ENCODE results near the gene SERPINA1. TPM values are rescaled to one million over a fixed set of nuclear protein-coding genes. Genes with fewer than 3 reads are reported as not detected.

The SERPINA1 gene
- total and polyA plus RNA-seq, 2 of the 13 experiments (the other 11 are each of a cell fraction or from before 2014, with no cell fraction given): 3,266 to 11,015 TPM

GRCh38 chr14:94340533-94340932 is 47.9 kb downstream of the SERPINA1 start (continued):
- TF ChIP-seq NFAT5 (CRISPR knock-in tag; IDR thresholded peaks at IDR 0.05) (no peak), FOXO4 (CRISPR knock-in tag; conservative IDR thresholded peaks at IDR 0.05) (no peak), ELK4 (CRISPR knock-in tag; IDR thresholded peaks at IDR 0.05; ENCODE audit: borderline replicate concordance) (no peak), ZNF720 (CRISPR knock-in tag; IDR thresholded peaks at IDR 0.05) (no peak), ZKSCAN1 (IDR thresholded peaks at IDR 0.05; ENCODE audit: low read length) (no peak), MLLT10 (CRISPR knock-in tag; IDR thresholded peaks at IDR 0.05) (no peak), HMG20A (CRISPR knock-in tag; IDR thresholded peaks at IDR 0.05; ENCODE audit: borderline replicate concordance) (peak; percentile 90; the same call in 1 of the 2 replicates), KAT2B (IDR thresholded peaks at IDR 0.05; ENCODE audit: borderline replicate concordance, low read depth, low read length) (no peak), EZH2 (conservative IDR thresholded peaks at IDR 0.05; ENCODE audit: low read depth, low read length) (no peak), ZBTB7B (CRISPR knock-in tag; IDR thresholded peaks at IDR 0.05) (no peak; the same call in 1 of the 2 replicates), TSC22D2 (CRISPR knock-in tag; IDR thresholded peaks at IDR 0.05; ENCODE audit: borderline replicate concordance) (no peak), ZNF780A (CRISPR knock-in tag; IDR thresholded peaks at IDR 0.05) (no peak), CHCHD3 (CRISPR knock-in tag; IDR thresholded peaks at IDR 0.05) (no peak), MTF2 (CRISPR knock-in tag; IDR thresholded peaks at IDR 0.05; ENCODE audit: borderline replicate concordance) (no peak), ZNF441 (CRISPR knock-in tag; IDR thresholded peaks at IDR 0.05; ENCODE audit: borderline replicate concordance) (no peak), ZNF503 (CRISPR knock-in tag; IDR thresholded peaks at IDR 0.05) (peak; percentile 92; the same call in 1 of the 2 replicates), U2AF2 (IDR thresholded peaks at IDR 0.05; ENCODE audit: low read depth, low read length) (no peak), ZNF782 (CRISPR knock-in tag; IDR thresholded peaks at IDR 0.05; ENCODE audit: borderline replicate concordance) (no peak), TBX2 (CRISPR knock-in tag; IDR thresholded peaks at IDR 0.05; ENCODE audit: borderline replicate concordance) (peak; percentile 93), ZNF816 (CRISPR knock-in tag; IDR thresholded peaks at IDR 0.05; ENCODE audit: borderline replicate concordance) (peak; percentile 65; the same call in 1 of the 2 replicates), ZNF775 (CRISPR knock-in tag; IDR thresholded peaks at IDR 0.05; ENCODE audit: borderline replicate concordance) (no peak), FOXM1 (CRISPR knock-in tag; IDR thresholded peaks at IDR 0.05) (no peak)
